ENCODE results near the gene ZSCAN12.

Gene ZSCAN12

GRCh38 chr6:28353981-28354676, 45.4 kb downstream of the ZSCAN12 start:
- no peak for DNase-seq (ENCODE audit: low read depth)

- no peak for DNase-seq (ENCODE audit: low read depth)
Measured at GRCh38 chr6:28353356-28353755, 46.2 kb downstream of the ZSCAN12 start.

GRCh38 chr6:28351493-28351925, 48.0 kb downstream of the ZSCAN12 start:
- DNase-seq (ENCODE audit: low read depth): no peak

GRCh38 chr6:28351087-28351486, 48.5 kb downstream of the ZSCAN12 start:
- no peak for DNase-seq (ENCODE audit: low read depth)

GRCh38 chr6:28349892-28350737, 49.4 kb downstream of the ZSCAN12 start, which contains the start of gene ZKSCAN3:
Gene ZKSCAN3, plus strand, starts transcription at chr6:28349947. Its CDS starts 9,640 bp downstream, at chr6:28359587.
- DNase-seq (ENCODE audit: low read depth): peak; percentile 72

GRCh38 chr6:28349344-28349891, 50.1 kb downstream of the ZSCAN12 start:
- DNase-seq (ENCODE audit: low read depth): no peak

- DNase-seq (ENCODE audit: low read depth): no peak
Measured at GRCh38 chr6:28347119-28347518, 52.4 kb downstream of the ZSCAN12 start.

GRCh38 chr6:28345201-28345600, 54.3 kb downstream of the ZSCAN12 start:
- DNase-seq (ENCODE audit: low read depth): no peak

GRCh38 chr6:28343898-28344677, 55.5 kb downstream of the ZSCAN12 start:
- DNase-seq (ENCODE audit: low read depth): no peak

GRCh38 chr6:28340310-28341095, 59.0 kb downstream of the ZSCAN12 start:
- DNase-seq (ENCODE audit: low read depth): no peak

- DNase-seq (ENCODE audit: low read depth): no peak
Measured at GRCh38 chr6:28337121-28337520, 62.4 kb downstream of the ZSCAN12 start.

- no peak for DNase-seq (ENCODE audit: low read depth)
Measured at GRCh38 chr6:28336284-28337120, 63.0 kb downstream of the ZSCAN12 start.

GRCh38 chr6:28335564-28336283, 63.8 kb downstream of the ZSCAN12 start, which contains the start of gene ZSCAN31:
Gene ZSCAN31, minus strand, starts transcription at chr6:28336148. Its CDS starts 6,465 bp downstream, at chr6:28329683.
- DNase-seq (ENCODE audit: low read depth): peak; percentile 63

GRCh38 chr6:28335040-28335563, 64.4 kb downstream of the ZSCAN12 start:
- DNase-seq (ENCODE audit: low read depth): no peak

GRCh38 chr6:28334286-28335039, 65.1 kb downstream of the ZSCAN12 start:
- DNase-seq (ENCODE audit: low read depth): no peak

GRCh38 chr6:28333599-28334018, 65.9 kb downstream of the ZSCAN12 start:
- DNase-seq (ENCODE audit: low read depth): no peak

- DNase-seq (ENCODE audit: low read depth): no peak
Measured at GRCh38 chr6:28333047-28333446, 66.5 kb downstream of the ZSCAN12 start.

GRCh38 chr6:28330041-28330440, 69.5 kb downstream of the ZSCAN12 start:
- DNase-seq (ENCODE audit: low read depth): no peak

Data from activated T-helper 1 cell treated with Interleukin-2 at 50 U/mL for 16 hours (primary cell).